ENCODE data around the gene GSTM3.
"Not testable (repeated sequence)": the region's sequence is repeated elsewhere in the genome, so short reads cannot be mapped to it uniquely, and the experiment has no call there.

The GSTM3 gene

GRCh38 chr1:109761227-109762038, 20.6 kb upstream of the GSTM3 start:
- no peak for DNase-seq

- no peak for DNase-seq
Observed at GRCh38 chr1:109760581-109761226, 19.9 kb upstream of the GSTM3 start.

- no peak for DNase-seq
Observed at GRCh38 chr1:109759513-109760334, 18.9 kb upstream of the GSTM3 start.

- no peak for DNase-seq
Observed at GRCh38 chr1:109757936-109758786, 17.3 kb upstream of the GSTM3 start.

GRCh38 chr1:109756848-109757521, 16.1 kb upstream of the GSTM3 start:
- DNase-seq, result no peak

- not testable (repeated sequence) for DNase-seq
Observed at GRCh38 chr1:109756325-109756724, 15.5 kb upstream of the GSTM3 start.

- DNase-seq, result no peak
Observed at GRCh38 chr1:109754738-109755137, 13.9 kb upstream of the GSTM3 start.

GRCh38 chr1:109751531-109752260, 10.9 kb upstream of the GSTM3 start:
- no peak for DNase-seq

GRCh38 chr1:109750920-109751319, 10.1 kb upstream of the GSTM3 start:
- DNase-seq, result no peak

GRCh38 chr1:109750241-109750882, 9.5 kb upstream of the GSTM3 start:
- no peak for DNase-seq

- no peak for DNase-seq
Observed at GRCh38 chr1:109749221-109749620, 8.4 kb upstream of the GSTM3 start.

GRCh38 chr1:109748311-109748710, 7.5 kb upstream of the GSTM3 start:
- not testable (repeated sequence) for DNase-seq

- peak; percentile 83 to 93 (median 91) for DNase-seq
Observed at GRCh38 chr1:109739738-109740614, 862 bp downstream of the GSTM3 start.

- DNase-seq, result no peak
Observed at GRCh38 chr1:109733236-109733870, 7.5 kb downstream of the GSTM3 start.

- DNase-seq, result no peak
Observed at GRCh38 chr1:109732390-109732881, 8.4 kb downstream of the GSTM3 start.

GRCh38 chr1:109730666-109731065, 10.2 kb downstream of the GSTM3 start:
- no peak for DNase-seq

- DNase-seq, result no peak
Observed at GRCh38 chr1:109728870-109729269, 12.0 kb downstream of the GSTM3 start.

- DNase-seq, result no peak
Observed at GRCh38 chr1:109726728-109727373, 14.0 kb downstream of the GSTM3 start.
